Activated T-cell treated with anti-CD3 and anti-CD28 coated beads for 4 hours (primary cell): ENCODE results near the gene GJA9.
"Not testable (repeated sequence)": the region's sequence is repeated elsewhere in the genome, so short reads cannot be mapped to it uniquely, and the experiment has no call there.

ENCODE experiments used
- DNase-seq: peaks from one replicate; pipeline ENCODE4 v3.0.0-alpha.2; 2020

The GJA9 gene

GRCh38 chr1:38881487-38881886 lies at the start of gene GJA9:
Gene GJA9 (minus strand): TSS chr1:38881587. CDS start chr1:38876098, 5,489 bp downstream.
- no peak for DNase-seq

- no peak for DNase-seq
These were observed 48.1 kb upstream of the GJA9 start for GRCh38 chr1:38929476-38929875.

DNA sequence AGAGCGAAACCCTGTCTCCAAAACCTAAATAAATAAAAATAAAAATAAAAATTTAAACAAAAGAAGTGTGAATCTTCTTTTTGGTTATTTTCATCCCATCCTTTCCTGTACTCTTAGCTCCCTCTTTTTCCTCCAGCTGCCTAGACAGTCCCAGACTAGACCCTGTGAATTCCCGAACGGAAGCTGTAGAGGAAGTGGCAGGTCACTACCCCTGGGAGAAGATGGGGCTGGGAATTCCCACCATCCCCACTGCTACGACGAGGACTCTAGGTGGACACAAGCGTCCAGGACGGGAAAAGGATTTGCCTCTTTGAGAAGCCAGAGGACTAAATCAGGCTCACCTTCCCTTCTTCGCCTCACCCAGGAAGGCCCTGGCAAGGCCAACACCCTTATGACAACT lies 47.7 kb upstream of the GJA9 start:
- DNase-seq, result no peak

- no peak for DNase-seq
These were observed 44.7 kb upstream of the GJA9 start for GRCh38 chr1:38926091-38926490.

GRCh38 chr1:38925391-38925790 lies 44.0 kb upstream of the GJA9 start:
- no peak for DNase-seq

- no peak for DNase-seq
These were observed 42.2 kb upstream of the GJA9 start for GRCh38 chr1:38923607-38924006.

GRCh38 chr1:38919130-38919529 lies 37.7 kb upstream of the GJA9 start:
- DNase-seq, result no peak

DNA sequence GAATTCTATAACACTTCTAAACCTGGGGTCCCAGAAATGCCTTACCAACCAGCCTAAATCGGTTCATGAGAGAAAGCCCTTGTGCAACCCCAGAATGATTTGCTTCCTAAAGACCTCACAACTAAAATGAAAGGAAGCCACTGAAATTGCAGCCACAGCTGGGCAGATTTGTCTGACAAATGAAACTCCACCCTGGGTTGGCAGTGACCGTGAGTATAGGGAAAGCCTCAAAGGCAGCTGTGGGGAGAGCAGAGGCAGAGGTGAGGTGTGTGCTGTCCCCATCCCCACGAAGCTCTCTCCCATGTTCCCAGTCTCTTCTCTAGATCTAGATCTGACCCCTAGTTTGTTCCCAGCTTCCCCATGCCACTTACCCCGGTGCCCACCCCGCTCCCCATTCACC lies 37.2 kb upstream of the GJA9 start:
- DNase-seq, result no peak

GRCh38 chr1:38917772-38918171 lies 36.4 kb upstream of the GJA9 start:
- DNase-seq, result no peak

DNA sequence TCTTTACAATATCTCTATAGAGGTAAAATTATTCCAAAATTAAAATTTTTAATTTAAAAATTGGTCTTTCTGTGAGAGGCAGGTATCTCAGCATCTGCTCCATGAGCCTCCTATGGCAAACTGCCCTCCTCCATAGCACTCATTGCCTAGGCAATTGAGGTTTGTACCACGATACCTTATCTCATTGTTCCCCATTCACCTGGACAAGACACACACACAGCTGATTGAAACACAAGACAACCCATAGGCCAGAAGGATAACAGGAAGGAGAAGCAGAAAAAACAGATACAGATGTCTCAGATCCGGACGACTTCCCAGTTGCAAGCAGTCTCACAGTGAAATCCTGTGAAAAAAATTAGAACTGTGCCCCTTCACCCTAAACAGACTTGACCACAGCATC lies 36.0 kb upstream of the GJA9 start:
- no peak for DNase-seq

- DNase-seq, result no peak
These were observed 34.1 kb upstream of the GJA9 start for GRCh38 chr1:38915352-38915948.

DNA sequence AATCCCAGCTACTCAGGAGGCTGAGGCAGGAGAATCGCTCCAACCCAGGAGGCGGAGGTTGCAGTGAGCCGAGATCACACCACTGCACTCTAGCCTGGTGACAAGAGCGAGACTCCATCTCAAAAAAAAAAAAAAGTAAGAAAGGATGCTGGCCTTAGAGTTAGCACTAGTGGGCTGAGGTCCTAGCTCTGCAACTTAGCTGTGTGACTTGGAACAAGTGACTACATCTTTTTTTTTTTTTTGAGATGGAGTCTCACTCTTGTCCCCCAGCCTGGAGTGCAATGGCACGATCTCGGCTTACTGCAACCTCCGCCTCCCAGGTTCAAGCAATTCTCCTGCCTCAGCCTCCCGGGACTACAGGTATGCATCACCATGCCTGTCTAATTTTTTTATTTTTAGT lies 33.5 kb upstream of the GJA9 start:
- not testable (repeated sequence) for DNase-seq

DNA sequence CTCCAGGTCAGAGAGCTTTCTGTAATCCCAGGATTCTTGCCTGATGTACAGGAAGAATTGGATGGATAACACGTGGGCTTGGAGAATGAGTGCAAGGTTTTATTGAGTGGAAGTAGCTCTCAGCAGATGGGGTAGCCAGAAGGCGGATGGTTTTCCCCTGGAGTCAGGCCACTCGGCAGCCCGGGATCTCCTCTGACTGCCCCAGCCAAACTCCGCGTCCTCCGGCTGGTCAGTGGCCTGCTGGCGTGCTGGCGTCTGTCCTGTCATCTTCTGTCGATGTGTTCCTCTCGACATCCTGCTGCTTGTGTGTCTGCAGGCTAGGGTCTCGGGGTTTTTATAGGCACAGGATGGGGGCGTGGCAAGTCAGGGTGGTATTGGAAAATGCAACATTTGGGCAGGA lies 27.4 kb upstream of the GJA9 start:
- DNase-seq, result no peak

GRCh38 chr1:38905985-38906384 lies 24.6 kb upstream of the GJA9 start:
- DNase-seq, result no peak

DNA sequence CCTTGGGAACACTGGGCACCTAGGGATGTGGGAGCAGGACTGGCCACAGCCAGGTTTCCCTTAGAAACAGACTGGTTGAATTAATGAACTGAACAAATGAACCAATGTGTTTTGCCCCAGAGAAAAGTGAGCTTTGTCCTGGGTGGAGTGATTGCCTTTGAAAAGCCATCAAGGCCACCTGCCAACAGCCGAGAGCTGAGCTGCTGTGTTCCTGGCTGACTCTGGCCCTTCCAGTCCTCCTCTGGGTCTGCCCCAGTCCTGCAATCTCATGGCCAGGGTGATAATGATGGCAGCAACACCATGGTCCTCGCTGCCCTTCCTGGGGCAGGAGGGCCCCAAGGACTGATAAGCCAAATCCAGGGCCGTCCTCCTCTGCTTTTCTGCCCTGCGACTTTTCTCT lies 18.2 kb upstream of the GJA9 start:
- DNase-seq, result no peak

- DNase-seq, result no peak
These were observed 17.4 kb upstream of the GJA9 start for GRCh38 chr1:38898653-38899230.

- no peak for DNase-seq
These were observed 14.8 kb upstream of the GJA9 start for GRCh38 chr1:38896169-38896568.

- no peak for DNase-seq
These were observed 11.6 kb upstream of the GJA9 start for GRCh38 chr1:38892976-38893375.

DNA sequence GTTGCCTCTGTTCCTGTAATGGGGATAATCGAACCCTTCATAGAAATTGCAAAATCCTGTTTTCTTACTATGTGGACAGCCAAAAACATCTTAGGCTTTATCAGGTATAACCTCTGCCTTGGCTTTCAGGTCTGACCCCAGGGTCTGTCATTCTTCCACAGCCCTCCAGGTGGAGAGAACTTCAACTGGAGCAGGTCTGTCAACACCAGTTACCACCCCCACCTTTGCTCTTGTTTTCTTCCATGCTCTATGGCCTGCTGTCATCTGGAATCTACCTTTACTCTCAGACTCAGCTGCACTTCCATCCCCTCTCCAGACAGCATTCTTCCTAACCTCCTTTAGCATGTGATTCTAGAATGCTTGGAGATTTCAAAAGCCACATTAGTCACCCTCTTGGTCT lies 10.4 kb upstream of the GJA9 start:
- DNase-seq, result no peak

DNA sequence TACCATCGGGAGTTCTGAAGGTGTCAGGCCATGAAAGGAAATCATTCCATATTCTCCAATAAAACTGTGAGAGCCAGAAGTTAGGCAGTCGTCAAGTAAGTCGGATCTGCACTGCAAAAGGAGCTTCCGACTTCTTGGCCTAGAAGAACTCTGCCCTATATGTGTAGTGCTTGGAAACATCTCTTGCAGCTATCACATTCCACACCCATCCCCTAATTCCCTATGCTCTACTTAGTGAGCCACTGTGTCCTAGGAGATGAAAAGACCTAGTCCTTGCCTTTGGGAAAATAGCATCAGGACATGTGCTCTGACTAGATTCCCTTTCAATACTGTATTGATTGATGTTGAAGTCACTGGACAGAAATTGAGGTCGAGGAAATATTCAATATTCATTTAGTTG lies 8.2 kb upstream of the GJA9 start:
- DNase-seq, result no peak

- no peak for DNase-seq
These were observed 7.3 kb upstream of the GJA9 start for GRCh38 chr1:38888423-38889333.

GRCh38 chr1:38885092-38885491 lies 3.7 kb upstream of the GJA9 start:
- DNase-seq, result no peak

GRCh38 chr1:38875811-38876210 lies 5.6 kb downstream of the GJA9 start:
- DNase-seq, result no peak
